ENCODE results near the gene ISG20L2.
A peak's percentile ranks its signal among the peaks of the same experiment; 100 is the strongest.

Gene ISG20L2

GRCh38 chr1:156704166-156704711 is 24.3 kb downstream of the ISG20L2 start:
- Histone ChIP-seq H3K27me3 (ENCODE audit: control insufficient read depth, low read length) (peaks cover 61% of the 10 kb centered on the region), H3K4me1 (ENCODE audit: control insufficient read depth, low read length) (peaks cover 20% of the 10 kb centered on the region), H3K36me3 (ENCODE audit: control insufficient read depth, low read length) (no peaks in the 10 kb centered on the region), H3K4me2 (ENCODE audit: low read length) (no peak overlapping the region), H3F3A (ENCODE audit: control insufficient read depth, insufficient read depth) (no peaks in the 10 kb centered on the region), H3K79me2 (ENCODE audit: control insufficient read depth, low read length) (no peaks in the 10 kb centered on the region), H4K20me1 (ENCODE audit: control insufficient read depth, insufficient read depth, low read depth, low read length) (no peaks in the 10 kb centered on the region), H3K9me2 (replicated peaks; ENCODE audit: control insufficient read depth, low read length) (no peaks in the 10 kb centered on the region), H3K4me3 (ENCODE audit: low read length) (no peak overlapping the region), H3K27ac (ENCODE audit: low read depth, low read length) (no peak overlapping the region), H3K9me3 (ENCODE audit: control insufficient read depth, insufficient read depth, low read length) (no peaks in the 10 kb centered on the region)
- TF ChIP-seq CTCF (IDR thresholded peaks at IDR 0.05; ENCODE audit: low read depth, low read length, poor library complexity, severe bottlenecking) (no peak), EZH2phosphoT487 (IDR thresholded peaks at IDR 0.05; ENCODE audit: borderline replicate concordance, low read length) (no peak)

GRCh38 chr1:156703741-156704140 is 24.8 kb downstream of the ISG20L2 start:
- H3K27me3 ChIP-seq (ENCODE audit: control insufficient read depth, low read length) = peaks cover 64% of the 10 kb centered on the region
- no peak overlapping the region for H3K4me2 ChIP-seq (ENCODE audit: low read length)
- H3K9me3 ChIP-seq (ENCODE audit: control insufficient read depth, insufficient read depth, low read length) = no peaks in the 10 kb centered on the region
- H3F3A ChIP-seq (ENCODE audit: control insufficient read depth, insufficient read depth) = no peaks in the 10 kb centered on the region
- no peaks in the 10 kb centered on the region for H3K79me2 ChIP-seq (ENCODE audit: control insufficient read depth, low read length)
- H3K36me3 ChIP-seq (ENCODE audit: control insufficient read depth, low read length) = no peaks in the 10 kb centered on the region
- H3K4me3 ChIP-seq (ENCODE audit: low read length) = no peak overlapping the region
- no peaks in the 10 kb centered on the region for H4K20me1 ChIP-seq (ENCODE audit: control insufficient read depth, insufficient read depth, low read depth, low read length)
- TF ChIP-seq EZH2phosphoT487 (IDR thresholded peaks at IDR 0.05; ENCODE audit: borderline replicate concordance, low read length) (0 out of 2 replicates have a peak, but pooled peaks have one; percentile 26), CTCF (IDR thresholded peaks at IDR 0.05; ENCODE audit: low read depth, low read length, poor library complexity, severe bottlenecking) (peak; percentile 13)
- peaks cover 20% of the 10 kb centered on the region for H3K4me1 ChIP-seq (ENCODE audit: control insufficient read depth, low read length)
- no peaks in the 10 kb centered on the region for H3K9me2 ChIP-seq (replicated peaks; ENCODE audit: control insufficient read depth, low read length)
- H3K27ac ChIP-seq (ENCODE audit: low read depth, low read length) = no peak overlapping the region

DNA sequence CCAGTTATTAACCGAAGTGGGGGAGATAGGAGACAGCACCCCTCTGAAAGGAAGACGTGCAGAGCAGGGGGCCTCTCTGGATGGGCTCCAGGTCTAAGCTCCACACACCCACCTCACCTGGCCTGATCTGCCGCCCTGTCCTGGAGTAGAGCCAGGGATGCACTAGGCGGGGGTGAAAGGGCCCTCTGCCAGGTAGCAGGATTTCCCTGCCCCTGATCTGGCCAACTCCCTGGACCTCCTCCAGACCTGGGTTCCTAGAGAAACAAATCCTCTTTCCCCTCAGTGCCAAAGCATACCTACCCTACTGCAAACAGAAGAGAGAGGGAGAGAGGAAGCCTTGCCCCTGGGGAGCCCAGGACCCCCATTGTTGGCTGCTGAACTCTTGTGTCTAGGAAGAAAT is 25.2 kb downstream of the ISG20L2 start:
- Histone ChIP-seq H3K4me2 (ENCODE audit: low read length) (no peak overlapping the region), H3K4me3 (ENCODE audit: low read length) (no peak overlapping the region), H3F3A (ENCODE audit: control insufficient read depth, insufficient read depth) (no peaks in the 10 kb centered on the region), H3K4me1 (ENCODE audit: control insufficient read depth, low read length) (peaks cover 20% of the 10 kb centered on the region), H3K79me2 (ENCODE audit: control insufficient read depth, low read length) (no peaks in the 10 kb centered on the region), H4K20me1 (ENCODE audit: control insufficient read depth, insufficient read depth, low read depth, low read length) (no peaks in the 10 kb centered on the region), H3K27ac (ENCODE audit: low read depth, low read length) (no peak overlapping the region), H3K36me3 (ENCODE audit: control insufficient read depth, low read length) (no peaks in the 10 kb centered on the region), H3K27me3 (ENCODE audit: control insufficient read depth, low read length) (peaks cover 65% of the 10 kb centered on the region), H3K9me3 (ENCODE audit: control insufficient read depth, insufficient read depth, low read length) (no peaks in the 10 kb centered on the region), H3K9me2 (replicated peaks; ENCODE audit: control insufficient read depth, low read length) (no peaks in the 10 kb centered on the region)
- TF ChIP-seq CTCF (IDR thresholded peaks at IDR 0.05; ENCODE audit: low read depth, low read length, poor library complexity, severe bottlenecking) (no peak), EZH2phosphoT487 (IDR thresholded peaks at IDR 0.05; ENCODE audit: borderline replicate concordance, low read length) (no peak)
